ENCODE data around the gene DTL.
"Not testable (repeated sequence)": the region's sequence is repeated elsewhere in the genome, so short reads cannot be mapped to it uniquely, and the experiment has no call there.

DTL gene, protein sequence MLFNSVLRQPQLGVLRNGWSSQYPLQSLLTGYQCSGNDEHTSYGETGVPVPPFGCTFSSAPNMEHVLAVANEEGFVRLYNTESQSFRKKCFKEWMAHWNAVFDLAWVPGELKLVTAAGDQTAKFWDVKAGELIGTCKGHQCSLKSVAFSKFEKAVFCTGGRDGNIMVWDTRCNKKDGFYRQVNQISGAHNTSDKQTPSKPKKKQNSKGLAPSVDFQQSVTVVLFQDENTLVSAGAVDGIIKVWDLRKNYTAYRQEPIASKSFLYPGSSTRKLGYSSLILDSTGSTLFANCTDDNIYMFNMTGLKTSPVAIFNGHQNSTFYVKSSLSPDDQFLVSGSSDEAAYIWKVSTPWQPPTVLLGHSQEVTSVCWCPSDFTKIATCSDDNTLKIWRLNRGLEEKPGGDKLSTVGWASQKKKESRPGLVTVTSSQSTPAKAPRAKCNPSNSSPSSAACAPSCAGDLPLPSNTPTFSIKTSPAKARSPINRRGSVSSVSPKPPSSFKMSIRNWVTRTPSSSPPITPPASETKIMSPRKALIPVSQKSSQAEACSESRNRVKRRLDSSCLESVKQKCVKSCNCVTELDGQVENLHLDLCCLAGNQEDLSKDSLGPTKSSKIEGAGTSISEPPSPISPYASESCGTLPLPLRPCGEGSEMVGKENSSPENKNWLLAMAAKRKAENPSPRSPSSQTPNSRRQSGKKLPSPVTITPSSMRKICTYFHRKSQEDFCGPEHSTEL

DNA sequence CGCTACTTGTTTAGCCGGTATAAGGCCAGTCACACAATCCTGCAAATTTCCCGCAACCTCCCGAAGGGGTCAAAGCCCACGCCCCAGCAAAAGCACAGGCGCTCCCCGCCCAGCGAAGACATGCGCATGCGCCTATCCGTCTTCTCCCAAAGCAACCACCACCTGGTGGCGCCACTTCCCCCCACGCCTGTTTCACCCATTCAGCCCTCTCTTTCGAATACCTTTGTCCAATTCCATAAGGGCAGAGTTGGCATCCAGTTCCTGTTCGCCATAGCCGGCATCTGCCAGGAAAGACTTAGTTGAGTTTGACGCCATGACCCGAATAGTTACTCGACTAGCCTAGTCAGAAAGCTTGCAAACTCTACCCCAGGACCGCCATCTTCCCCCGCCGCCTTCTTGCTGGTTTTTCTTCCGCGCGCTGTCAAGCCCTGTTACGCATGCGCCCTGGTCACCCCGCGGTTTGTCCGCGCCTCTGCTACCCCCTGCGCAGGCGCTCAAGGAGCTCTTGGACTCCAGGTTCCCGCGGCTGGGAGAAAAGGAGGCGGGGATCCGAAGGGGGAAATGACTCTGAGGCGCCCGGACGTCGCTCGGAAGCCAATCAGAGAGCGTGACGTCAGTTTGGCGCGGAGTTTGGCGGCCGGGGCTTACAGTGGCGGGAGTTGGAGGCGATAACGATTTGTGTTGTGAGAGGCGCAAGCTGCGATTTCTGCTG is at the start of gene DTL, which contains the start of gene INTS7:
Gene DTL, plus strand, starts transcription at position 626 of the 712 bp plus-strand sequence. CDS start 143 bp downstream, outside the sequence.
Gene INTS7, minus strand, starts transcription at position 435 of the 712 bp plus-strand sequence. Its CDS starts 120 bp downstream, at position 315.
- DNase-seq, result peak; percentile 98

DNA sequence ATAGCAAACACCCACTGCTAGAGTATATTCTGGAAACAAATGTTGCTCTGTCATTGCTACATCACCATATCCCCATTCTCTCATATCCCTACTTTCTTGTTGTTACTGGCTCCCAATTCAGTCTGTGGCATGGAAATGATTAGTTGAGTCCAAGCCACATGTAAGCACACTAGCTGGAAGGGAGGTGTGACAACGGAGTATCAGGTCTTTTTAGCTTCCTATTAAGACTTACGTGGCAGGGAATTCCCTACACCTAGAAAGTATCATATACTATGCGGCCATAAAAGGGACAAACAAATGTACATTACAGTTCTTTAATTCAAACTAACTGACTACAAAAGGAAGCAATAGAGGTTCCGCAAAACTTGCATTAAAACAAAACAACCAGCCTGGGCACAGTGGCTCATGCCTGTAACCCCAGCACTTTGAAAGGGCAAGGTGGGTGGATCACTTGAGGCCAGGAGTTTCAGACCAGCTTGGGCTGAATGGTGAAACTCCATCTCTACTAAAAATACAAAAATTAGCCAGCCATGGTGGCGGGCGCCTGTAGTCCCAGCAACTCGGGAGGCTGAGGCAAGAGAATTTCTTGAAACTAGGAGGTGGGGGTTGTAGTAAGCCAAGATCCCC is 48.8 kb upstream of the DTL start:
- no peak for DNase-seq

DNA sequence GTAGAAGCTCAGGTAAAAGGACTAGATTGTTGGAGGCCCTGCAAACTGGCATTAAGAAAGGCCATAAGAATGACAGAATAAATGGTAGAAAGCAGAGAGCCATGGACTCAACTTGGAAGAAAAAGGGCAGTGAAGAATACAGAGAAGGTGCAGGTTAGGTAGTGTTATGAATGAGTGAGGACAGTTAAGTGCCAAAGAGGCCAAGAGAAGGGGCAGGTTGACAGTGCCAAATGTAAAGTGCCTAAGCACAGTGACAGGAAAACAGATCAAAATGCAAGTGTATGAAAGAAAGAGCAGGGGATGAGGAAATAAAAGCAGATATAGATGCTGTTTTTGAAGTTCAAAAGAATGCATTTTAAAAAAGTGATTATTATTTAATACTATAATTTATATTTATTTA is 43.9 kb upstream of the DTL start:
- no peak for DNase-seq

DNA sequence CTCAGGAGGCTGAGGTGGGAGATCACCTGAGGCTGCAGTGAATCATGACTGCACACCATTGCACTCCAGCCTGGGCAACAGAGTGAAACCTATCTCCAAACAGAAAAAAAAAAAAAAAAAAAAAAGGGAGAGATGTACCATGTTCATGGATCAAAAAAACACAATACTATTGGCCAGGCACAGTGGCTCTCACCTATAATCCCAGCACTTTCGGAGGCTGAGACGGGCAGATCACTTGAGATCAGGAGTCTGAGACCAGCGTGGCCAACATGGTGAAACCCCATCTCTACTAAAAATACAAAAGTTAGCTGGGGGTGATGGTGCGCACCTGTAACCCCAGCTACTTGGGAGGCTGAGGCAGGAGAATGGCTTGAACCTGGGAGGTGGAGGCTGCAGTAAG is 38.1 kb upstream of the DTL start:
- DNase-seq, result not testable (repeated sequence)

DNA sequence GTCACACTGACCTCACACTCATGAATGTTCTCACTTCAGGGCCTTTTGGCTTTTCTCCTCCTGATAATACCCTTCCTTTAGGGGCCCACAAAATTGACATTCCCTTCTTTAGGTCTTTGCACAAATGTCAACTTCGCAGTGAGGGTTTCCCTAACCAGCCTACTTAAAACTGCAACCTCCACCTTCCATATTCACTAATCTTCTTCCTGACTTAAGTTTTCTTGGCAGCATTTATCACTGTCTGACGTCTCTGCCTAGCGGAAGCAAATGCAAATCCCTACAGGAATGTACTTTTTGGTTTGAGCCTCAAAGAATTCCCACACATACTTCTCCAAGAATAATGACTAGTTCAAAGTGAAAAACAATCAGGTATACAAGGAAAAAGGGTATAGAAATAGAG is 33.0 kb upstream of the DTL start:
- DNase-seq, result no peak

DNA sequence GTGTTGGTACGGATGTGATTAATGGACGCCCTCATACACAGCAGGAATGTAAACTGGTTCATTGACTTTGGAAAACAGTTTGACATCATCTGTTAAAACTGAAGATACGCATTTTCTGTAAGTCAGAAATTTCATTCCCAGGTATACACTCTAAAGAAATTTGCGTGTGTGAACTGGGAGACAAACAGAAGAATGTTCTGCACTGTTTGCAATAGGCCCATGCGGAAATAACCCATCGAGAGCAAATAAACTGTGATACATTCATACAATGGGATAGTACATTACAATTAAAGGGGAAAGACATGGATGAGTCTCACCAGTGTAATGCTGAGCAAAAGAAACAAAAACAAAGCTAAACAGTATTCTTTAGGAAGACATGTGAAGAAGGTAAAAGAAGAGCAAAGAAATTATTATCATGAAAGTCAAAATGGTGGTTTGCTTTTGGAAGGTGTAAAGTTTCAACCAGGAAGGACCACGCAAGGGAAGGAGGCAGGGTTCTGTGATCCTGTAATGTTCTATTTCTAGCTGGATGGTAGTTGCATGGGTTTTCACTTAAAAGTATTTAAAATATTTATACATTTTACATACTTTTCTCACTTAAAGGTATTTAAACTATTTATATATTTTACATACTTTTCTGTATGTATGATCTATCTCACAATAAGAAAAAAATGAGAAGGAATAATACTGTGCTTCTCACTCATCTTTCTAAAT is 30.5 kb upstream of the DTL start:
- DNase-seq, result no peak

DNA sequence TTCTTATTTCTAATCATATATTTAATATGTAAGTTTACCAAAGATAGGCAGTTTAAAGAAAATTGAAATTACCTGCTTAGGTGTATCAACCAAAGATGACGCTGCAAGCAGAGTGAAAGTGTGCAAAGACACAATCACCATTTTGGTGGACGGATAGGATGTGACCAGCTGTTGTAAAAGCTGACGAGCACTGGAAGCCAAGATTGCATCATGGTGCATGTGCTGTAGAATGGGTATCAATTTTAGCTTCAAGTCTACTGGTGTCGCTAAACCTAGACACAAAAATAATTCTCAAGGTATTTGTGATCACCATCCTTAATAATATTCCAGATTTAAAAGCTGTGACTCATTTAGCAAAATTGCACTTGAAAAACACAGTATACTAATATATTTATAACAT is 28.4 kb upstream of the DTL start:
- no peak for DNase-seq

DNA sequence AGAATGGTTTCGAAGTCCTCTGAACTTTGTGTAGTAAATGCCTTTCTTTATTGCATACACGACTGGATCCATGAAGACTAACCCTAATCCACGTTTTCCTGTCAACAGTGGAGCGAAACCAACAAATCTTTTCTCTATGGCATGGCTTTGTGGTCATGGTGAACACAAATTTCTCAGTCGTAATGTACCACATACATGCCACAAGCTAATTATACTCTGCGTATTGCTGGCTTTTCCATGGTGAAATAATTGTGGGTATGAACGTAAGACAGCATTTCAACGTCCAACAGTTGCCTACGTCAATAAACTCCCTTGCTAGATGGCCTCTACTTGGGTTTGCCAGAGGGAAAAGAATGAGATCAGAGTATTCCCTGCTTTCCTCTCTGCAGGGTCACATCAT is 27.7 kb upstream of the DTL start:
- no peak for DNase-seq

DNA sequence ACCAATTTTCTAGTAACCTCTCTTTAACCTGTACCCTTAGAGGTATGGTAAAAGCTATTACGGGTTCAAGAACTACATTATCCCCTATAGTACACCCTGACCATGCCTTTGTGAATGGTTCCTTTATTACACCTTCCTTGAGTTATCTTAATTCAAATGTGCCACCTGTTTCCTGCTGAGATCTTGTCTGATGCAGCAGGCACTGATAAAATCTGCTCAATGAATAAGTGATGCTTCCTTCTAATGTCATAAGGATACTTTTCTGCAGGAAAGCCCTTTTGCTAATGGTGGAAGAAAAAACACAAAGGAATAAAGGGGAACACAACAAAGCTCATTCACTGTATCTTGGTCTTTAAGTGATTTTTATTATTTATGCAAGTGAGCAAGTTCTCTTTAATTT is 26.0 kb upstream of the DTL start:
- DNase-seq, result no peak

DNA sequence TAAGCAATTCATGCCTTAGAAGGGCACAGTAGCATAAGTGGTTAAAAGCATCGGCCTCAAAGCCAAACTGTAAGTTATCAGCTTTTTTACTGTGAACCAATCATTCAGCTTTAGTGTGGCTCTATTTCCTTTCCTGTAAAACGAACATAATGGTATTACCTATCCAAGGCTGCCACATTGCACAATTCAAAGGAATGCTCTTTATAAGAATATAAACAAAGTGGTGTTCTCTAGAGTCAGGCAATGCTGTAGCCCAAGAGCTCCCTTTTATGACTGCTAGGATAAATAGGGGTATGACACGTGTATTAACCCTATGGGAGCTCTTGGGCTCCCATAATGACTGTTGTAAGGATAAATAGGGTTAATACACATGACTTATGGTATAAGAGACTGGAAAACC is 25.5 kb upstream of the DTL start:
- DNase-seq, result no peak

DNA sequence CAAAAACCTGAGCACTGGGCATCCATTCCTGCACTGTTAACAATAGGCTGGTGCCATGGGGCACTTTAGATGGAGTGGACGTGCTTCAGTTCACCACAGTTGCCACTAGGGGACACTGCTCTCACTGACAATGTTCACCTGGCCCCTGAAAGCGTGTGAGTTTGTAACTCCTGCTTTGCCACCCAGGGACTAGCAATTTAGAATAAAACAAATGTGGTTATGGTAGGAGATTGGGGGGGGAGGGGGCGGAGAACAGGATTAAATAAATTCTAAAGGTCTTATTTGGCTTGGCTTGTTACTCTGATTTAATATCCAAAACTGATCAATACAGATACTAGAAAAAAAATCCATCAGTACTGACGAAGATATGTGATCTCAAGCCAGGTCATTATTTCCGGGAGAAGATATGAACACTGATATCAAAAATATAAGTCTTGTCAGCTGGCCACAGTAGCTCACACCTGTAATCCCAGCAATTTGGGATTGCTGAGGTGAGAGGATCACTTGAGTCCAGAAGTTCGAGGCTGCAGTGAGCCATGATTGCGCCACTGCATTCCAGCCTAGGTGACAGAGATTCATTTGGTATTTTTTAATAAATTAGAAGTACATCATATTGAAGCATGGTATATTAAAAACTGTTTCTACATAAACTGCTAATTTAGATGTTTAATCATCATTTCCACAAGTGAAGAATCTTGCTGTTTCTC is 23.4 kb upstream of the DTL start:
- DNase-seq, result peak; percentile 75

DNA sequence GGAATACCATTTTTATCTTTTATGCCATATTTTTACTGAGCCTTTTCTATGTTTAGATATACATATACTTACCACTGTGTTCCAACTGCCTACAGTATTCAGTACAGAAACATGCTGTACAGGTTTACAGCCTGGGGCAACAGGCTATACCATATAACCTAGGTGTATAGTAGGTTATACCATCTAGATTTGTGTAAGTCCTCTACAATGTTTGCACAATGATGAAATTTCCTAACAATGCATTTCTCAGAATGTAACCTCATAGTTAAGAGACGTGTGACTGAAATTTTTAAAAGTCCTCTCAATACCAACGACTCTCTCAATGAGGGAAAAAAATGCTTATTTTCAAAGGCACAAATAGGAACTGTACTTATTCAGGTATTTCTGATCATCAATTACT is 21.9 kb upstream of the DTL start:
- DNase-seq, result no peak

DNA sequence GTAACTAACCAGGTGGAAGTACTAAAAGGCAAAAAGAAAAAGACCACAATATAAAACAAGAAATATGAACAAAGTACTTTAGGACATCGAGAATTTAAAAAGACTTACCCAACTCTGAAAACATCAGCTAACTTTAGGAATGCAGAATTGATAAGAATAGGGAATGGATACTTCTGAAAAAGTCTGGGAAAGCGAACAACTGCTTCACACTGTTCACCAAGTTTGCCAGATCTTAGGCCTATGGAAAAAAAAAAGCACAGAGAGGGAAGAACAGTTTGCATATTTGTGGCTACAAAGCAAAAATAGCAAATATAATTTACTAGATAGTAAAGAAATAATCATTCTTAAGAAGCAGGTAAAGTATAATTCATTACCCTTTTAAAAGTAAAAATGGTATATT is 14.6 kb upstream of the DTL start:
- no peak for DNase-seq

DNA sequence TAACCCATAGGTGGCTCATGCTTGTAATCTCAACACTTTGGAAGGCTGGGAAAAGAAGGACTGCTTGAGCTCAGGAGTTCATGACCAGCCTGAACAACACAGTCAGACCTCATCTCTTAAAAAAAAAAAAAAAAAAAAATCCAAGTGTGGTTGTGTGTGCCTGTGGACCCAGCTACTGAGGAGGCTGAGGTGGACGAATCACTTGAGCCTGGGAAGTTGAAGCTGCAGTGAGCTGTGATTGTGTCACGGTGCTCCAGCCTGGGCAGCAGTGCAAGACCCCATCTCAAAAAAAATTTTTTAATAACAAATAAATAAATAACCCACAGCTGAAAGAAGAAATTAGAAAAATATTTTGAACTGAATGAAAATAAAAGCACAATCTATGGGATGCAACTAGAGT is 14.0 kb upstream of the DTL start:
- DNase-seq, result no peak

DNA sequence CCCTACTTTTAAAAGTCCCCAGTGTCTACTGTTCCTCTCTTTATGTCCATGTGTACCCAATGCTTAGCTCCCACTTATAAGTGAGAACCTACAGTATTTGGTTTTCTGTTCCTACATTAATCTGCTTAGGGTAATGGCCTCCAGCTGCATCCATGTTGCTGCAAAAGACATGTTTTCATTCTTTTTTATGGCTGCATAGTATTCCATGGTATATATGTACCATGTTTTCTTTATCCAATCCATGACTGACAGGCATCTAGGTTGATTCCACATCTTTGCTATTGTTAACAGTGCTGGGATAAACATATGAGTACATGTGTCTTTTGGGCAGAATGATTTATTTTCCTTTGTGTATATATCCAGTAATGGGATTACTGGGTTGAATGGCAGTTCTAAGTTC is 12.6 kb upstream of the DTL start:
- not testable (repeated sequence) for DNase-seq

DNA sequence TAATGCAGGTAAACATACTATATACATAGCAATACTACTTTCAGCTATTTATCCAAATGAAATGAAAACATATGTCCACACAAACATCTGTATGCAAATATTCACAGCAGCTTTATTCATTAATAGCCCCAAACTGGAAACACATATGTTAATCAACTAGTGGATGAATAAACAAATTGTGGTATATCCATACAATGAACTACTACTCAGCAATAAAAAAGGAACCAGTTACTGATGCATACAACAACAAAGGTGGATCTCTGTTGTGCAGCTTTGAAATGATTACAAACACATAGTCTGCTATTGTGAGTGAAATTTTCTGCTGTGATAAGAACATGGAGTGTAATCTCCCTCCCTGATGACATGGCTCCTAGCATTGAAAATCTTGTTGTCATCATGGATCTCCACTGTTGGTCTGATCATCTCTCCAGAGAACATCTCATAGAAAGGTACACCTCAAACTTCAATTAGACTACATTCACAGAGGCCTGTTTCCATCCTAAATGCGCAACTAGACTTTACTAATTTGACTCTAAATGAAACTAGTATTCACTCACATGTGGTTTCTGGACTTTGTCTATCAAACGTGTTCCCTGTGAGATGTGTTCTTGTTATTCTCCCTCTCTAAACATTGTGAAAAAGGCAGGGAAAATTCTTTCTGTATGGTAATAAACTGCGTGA is 10.9 kb upstream of the DTL start:
- no peak for DNase-seq

DNA sequence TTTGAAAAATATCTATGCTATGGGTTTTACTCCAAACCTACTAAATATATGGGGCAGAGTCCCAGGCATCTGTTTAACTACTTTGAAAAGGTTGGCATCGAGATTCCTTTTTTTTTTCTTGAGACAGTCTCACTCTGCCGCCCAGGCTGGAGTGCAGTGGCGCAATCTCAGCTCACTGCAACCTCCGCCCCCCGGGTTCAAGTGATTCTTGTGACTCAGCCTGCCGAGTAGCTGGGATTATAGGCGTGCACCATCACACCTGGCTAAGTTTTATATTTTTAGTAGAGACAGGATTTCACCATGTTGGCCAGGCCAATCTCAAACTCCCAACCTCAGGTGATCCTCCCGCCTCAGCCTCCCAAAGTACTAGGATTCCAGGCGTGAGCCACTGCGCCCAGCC is 7.8 kb upstream of the DTL start:
- DNase-seq, result not testable (repeated sequence)

DNA sequence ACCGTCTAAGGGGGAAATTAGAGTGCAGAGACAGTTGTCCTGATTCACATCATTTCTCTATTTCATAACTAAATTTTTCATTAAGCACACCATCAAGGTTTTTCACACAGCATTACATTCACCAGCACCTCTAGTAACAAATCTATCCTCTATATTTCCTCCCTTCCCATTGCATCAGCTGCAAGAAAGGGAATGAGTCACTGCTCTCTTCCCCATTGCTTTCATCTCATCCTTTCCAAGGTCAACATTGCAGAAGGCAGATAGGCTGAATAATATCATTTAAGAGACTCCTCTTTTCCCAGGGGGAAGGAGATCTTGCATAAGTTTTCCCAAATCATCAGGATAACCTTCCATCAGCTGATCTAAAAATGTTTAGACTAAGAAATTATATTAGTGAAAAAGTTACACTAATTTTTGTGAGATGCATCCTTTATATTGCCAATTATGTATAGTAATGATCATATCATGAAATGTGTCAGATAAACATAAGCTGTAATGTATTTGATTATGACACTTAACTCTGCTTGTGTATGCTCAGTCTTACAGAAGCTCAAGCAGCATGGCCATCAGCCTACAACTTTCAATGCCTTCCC is 4.5 kb upstream of the DTL start:
- DNase-seq, result no peak

DNA sequence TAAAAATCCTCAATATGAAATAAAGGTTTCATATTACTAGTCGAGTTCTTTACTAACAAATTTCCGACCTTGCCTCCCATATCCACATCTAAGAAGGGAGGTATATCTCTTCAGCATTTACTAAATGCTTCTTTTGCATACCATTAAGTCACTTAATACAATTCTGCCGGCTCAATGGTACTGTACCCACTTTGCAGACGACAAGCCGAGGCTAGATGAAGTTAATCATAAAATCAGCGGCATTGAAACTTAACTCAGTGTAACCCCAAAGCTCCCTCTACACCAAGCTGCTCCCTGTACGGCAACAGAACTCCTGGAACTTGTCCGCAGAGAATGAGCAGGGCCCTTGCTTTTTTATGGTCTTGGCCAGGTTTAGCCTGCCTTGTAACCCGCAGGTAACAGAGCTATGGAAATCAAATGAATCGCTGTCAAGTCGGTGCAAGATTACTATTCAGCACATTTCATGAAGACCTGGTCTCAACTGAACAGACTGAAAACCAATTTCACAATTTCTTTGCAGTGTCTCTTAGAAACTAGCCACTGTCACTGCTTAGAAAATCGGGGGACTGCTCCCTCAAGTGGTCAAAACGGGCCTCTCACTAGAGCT is 929 bp upstream of the DTL start:
- DNase-seq, result no peak
